ENCODE results near the gene MAN1C1. TPM values are rescaled to one million over a fixed set of nuclear protein-coding genes. Genes with fewer than 3 reads are reported as not detected.

The MAN1C1 gene
- total and polyA plus RNA-seq, 5 donors from 2014 or later = 3.1 to 15.1 (median 3.5) TPM

DNA sequence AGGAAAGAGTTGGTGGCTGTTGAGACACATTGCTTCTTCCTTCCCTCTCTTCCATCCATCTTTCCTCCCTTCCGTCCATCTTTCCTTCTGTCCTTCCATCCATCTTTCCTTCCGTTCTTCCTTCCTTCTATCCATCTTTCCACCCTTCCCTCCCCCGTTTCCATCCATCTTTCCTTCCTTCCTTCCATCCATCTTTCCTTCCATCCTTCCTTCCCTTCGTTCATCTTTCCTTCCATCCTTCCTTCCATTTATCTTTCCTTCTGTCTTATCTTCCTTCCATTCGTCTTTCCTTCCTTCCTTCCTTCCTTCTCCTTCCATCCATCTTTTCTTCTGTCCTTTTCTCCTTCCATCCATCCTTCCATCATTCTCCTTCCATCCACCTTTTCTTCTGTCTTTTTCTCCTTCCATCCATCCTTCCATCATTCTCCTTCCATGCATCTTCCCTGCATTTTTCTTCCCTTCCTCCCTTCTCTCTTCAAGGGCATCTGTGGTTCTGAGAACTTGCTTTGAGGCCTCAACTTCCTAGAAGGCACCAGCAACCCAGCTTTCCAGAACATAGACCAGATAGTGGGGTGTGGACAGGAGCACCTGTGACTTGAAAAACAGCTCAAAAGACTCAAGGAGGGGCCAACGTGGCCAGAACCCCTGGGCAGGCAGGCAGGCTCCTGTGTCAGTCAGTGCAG, 134.5 kb downstream of the MAN1C1 start:
- DNase-seq = peak in 1 of 3 donors; percentile 17
- no peaks in the 10 kb centered on the region for H3K9me3 ChIP-seq (ENCODE audit: control insufficient read depth in 2 of 2, low read length in 2 of 2)
- H3K4me1 Mint-ChIP-seq = peaks cover 4 to 39% (median 6%) of the 10 kb centered on the region in 4 donors
- H3K27me3 Mint-ChIP-seq = no peaks in the 10 kb centered on the region
- peak overlapping the region in 2 of 3 donors; percentile 2 to 16 for H3K27ac Mint-ChIP-seq
- H3K4me1 ChIP-seq (ENCODE audit: control insufficient read depth, insufficient read depth, low read length, poor library complexity, severe bottlenecking) = peaks cover 15% of the 10 kb centered on the region
- H3K27ac ChIP-seq (ENCODE audit: insufficient read depth, low read length, poor library complexity, severe bottlenecking) = no peak overlapping the region
- no peak overlapping the region for H3K4me3 ChIP-seq (ENCODE audit: low read depth, low read length)
- no peak for ATAC-seq (ENCODE audit: low read depth in 2 of 2)
- H3K36me3 Mint-ChIP-seq = peaks cover 14% of the 10 kb centered on the region
- no peak overlapping the region for H3K4me3 Mint-ChIP-seq
- H3K9me3 Mint-ChIP-seq = no peaks in the 10 kb centered on the region
- H3K36me3 ChIP-seq (ENCODE audit: control insufficient read depth, insufficient read depth, low read length) = no peaks in the 10 kb centered on the region
- no peaks in the 10 kb centered on the region for H3K27me3 ChIP-seq (ENCODE audit: control insufficient read depth, insufficient read depth, low read length)

DNA sequence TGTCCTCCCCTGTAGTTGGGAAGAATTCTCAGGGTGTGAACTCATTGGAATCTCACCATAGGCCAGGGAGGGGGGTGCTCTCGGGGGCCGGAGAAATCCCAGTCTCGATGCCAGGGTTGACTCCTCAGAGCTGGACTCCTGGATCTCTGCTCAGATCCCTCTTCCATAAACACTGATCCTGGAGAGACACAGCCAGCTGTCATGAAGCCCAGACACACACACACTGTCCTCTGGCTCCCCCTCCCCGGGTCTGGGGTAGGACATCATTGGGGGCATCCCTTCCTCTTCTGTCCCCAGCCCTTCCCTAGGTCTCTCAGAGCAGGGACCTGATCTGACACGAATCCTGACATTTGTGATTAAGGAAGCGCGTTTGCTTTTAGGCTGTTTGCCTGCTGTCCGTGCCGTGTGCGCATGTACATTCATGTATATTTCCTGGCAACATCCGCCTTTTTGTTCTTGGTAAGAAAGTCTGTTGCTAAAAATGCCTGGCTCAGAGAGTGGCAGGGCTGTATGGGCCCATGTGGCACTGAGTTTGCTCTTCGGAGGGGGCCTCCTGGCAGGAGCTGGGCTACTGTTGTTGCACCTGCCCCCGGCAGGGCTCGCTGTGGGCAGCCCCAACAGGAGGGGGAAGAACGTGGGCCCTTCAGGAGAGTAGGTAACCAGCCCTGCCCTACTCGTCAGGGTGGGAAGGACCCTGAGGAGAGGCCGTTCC, 138.0 kb downstream of the MAN1C1 start:
- H3K4me3 Mint-ChIP-seq = peak overlapping the region in 2 of 4 donors; percentile 53 to 80
- peaks cover 10% of the 10 kb centered on the region for H3K36me3 Mint-ChIP-seq
- Histone ChIP-seq H3K4me1 (ENCODE audit: control insufficient read depth, insufficient read depth, low read length, poor library complexity, severe bottlenecking) (peaks cover 18% of the 10 kb centered on the region), H3K9me3 (ENCODE audit: control insufficient read depth in 2 of 2, low read length in 2 of 2) (no peaks in the 10 kb centered on the region), H3K27ac (ENCODE audit: insufficient read depth, low read length, poor library complexity, severe bottlenecking) (no peak overlapping the region), H3K4me3 (ENCODE audit: low read depth, low read length) (no peak overlapping the region), H3K36me3 (ENCODE audit: control insufficient read depth, insufficient read depth, low read length) (no peaks in the 10 kb centered on the region), H3K27me3 (ENCODE audit: control insufficient read depth, insufficient read depth, low read length) (no peaks in the 10 kb centered on the region)
- peak overlapping the region; percentile 88 to 97 (median 91) for H3K27ac Mint-ChIP-seq
- peak in 2 of 3 donors; percentile 27 to 47 for DNase-seq
- H3K27me3 Mint-ChIP-seq = no peaks in the 10 kb centered on the region
- H3K4me1 Mint-ChIP-seq = peaks cover 5 to 42% (median 8%) of the 10 kb centered on the region in 4 donors
- ATAC-seq (ENCODE audit: low read depth in 2 of 2) = peak; percentile 51 to 56
- no peaks in the 10 kb centered on the region for H3K9me3 Mint-ChIP-seq

DNA sequence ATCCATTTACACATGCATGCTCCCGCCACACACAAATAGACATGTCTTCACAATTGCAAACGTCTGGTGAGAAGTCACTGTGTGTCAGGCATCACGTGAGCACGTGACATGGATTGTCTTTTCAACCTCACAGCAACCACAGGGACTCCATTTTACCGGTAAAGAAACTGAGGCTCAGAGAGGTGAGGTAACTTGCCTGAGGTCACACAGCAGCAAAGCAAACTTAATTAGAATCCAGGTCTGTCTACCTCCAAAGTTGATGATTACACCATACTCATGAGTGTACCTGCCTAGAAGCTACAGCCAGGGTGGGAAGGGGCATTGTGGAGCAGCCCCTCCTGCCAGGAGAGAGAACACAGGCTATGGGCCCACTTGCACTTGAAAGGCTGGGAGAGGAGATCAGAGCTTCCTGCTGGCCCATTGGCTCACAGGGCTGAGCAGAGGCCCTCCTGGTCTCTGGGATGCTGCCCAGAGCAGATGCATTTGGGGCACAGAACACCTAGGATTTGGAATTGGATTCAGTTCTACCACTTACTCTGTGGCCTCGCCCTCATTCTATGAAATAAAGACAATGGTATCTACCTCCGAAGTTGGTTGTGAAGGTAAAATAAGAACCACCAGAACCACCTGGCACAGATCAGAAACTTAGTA, 139.0 kb downstream of the MAN1C1 start:
- H3K4me1 ChIP-seq (ENCODE audit: control insufficient read depth, insufficient read depth, low read length, poor library complexity, severe bottlenecking) = peaks cover 18% of the 10 kb centered on the region
- Mint-ChIP-seq H3K4me3 (no peak overlapping the region), H3K27me3 (no peaks in the 10 kb centered on the region), H3K27ac (peak overlapping the region in 2 of 3 donors; percentile 88 to 91), H3K9me3 (no peaks in the 10 kb centered on the region), H3K4me1 (peaks cover 5 to 42% (median 8%) of the 10 kb centered on the region in 4 donors), H3K36me3 (peaks cover 10% of the 10 kb centered on the region)
- H3K4me3 ChIP-seq (ENCODE audit: low read depth, low read length) = no peak overlapping the region
- no peak for ATAC-seq (ENCODE audit: low read depth in 2 of 2)
- H3K9me3 ChIP-seq (ENCODE audit: control insufficient read depth in 2 of 2, low read length in 2 of 2) = no peaks in the 10 kb centered on the region
- H3K27ac ChIP-seq (ENCODE audit: insufficient read depth, low read length, poor library complexity, severe bottlenecking) = no peak overlapping the region
- no peaks in the 10 kb centered on the region for H3K36me3 ChIP-seq (ENCODE audit: control insufficient read depth, insufficient read depth, low read length)
- DNase-seq = no peak
- H3K27me3 ChIP-seq (ENCODE audit: control insufficient read depth, insufficient read depth, low read length) = no peaks in the 10 kb centered on the region

DNA sequence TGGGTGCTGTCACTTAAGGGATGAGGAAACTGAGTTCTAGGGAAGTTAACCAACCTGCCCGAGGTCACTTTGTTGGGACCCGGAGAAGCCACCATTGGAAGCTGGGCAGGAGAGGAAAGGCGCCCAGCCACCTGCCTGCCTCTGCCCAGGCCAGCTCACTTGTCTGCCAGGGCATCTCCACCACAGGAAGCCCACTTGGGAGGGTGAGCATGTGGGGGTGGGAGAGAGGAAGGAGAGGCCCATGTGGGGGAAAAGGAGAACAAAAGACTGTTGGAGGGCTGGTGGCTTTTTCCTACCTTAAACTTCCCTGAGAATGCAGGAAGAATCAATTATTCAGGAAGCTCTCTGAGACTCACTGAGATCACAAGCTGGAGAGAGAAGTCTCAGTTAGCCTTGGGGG, 139.6 kb downstream of the MAN1C1 start:
- ATAC-seq (ENCODE audit: low read depth in 2 of 2) = no peak
- Histone ChIP-seq H3K4me1 (ENCODE audit: control insufficient read depth, insufficient read depth, low read length, poor library complexity, severe bottlenecking) (peaks cover 18% of the 10 kb centered on the region), H3K27ac (ENCODE audit: insufficient read depth, low read length, poor library complexity, severe bottlenecking) (no peak overlapping the region), H3K36me3 (ENCODE audit: control insufficient read depth, insufficient read depth, low read length) (no peaks in the 10 kb centered on the region), H3K9me3 (ENCODE audit: control insufficient read depth in 2 of 2, low read length in 2 of 2) (no peaks in the 10 kb centered on the region), H3K27me3 (ENCODE audit: control insufficient read depth, insufficient read depth, low read length) (no peaks in the 10 kb centered on the region), H3K4me3 (ENCODE audit: low read depth, low read length) (no peak overlapping the region)
- Mint-ChIP-seq H3K4me1 (peaks cover 5 to 38% (median 8%) of the 10 kb centered on the region in 4 donors), H3K4me3 (peak overlapping the region in 1 of 4 donors; percentile 14), H3K36me3 (peaks cover 5% of the 10 kb centered on the region), H3K27ac (peak overlapping the region in 2 of 3 donors; percentile 88 to 91), H3K27me3 (peaks cover 4% of the 10 kb centered on the region), H3K9me3 (no peaks in the 10 kb centered on the region)
- DNase-seq = no peak

DNA sequence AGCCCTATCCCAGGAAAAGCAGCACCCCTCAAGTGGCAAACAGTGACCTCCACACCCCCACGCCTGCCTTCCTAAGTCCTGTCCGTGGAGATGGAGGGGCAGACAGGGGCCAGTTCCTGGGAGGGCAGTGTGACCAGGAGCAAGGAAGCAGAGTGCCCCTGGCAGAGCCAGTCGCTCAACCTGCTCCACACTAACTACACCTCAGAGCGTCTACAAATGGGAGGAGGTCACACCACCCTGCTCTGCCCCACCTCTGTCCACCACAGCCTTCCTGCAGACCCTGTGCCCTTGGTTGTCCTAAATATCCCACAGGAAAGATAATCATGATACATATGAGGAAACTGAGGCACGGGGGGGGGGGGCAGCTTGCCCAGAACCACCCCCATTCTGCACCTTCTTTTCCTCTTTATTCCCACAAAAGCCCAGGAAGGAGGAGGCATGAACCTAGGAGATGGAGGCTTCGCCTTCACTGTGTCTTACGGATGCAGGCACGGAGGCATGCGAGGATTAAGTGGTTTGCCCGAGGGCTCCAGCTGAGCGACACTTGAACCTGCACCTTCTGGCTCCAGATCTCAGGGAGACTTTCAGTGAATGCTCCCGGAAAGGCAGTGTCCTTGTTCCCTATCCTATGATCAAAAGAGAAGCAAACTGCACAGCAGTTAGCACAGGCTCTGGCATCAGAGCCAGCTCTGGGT, 140.7 kb downstream of the MAN1C1 start:
- Histone ChIP-seq H3K27ac (ENCODE audit: insufficient read depth, low read length, poor library complexity, severe bottlenecking) (no peak overlapping the region), H3K27me3 (ENCODE audit: control insufficient read depth, insufficient read depth, low read length) (no peaks in the 10 kb centered on the region), H3K4me3 (ENCODE audit: low read depth, low read length) (no peak overlapping the region), H3K36me3 (ENCODE audit: control insufficient read depth, insufficient read depth, low read length) (no peaks in the 10 kb centered on the region), H3K4me1 (ENCODE audit: control insufficient read depth, insufficient read depth, low read length, poor library complexity, severe bottlenecking) (peaks cover 18% of the 10 kb centered on the region), H3K9me3 (ENCODE audit: control insufficient read depth in 2 of 2, low read length in 2 of 2) (no peaks in the 10 kb centered on the region)
- Mint-ChIP-seq H3K36me3 (peaks cover 4% of the 10 kb centered on the region), H3K27me3 (peaks cover 4% of the 10 kb centered on the region), H3K9me3 (no peaks in the 10 kb centered on the region), H3K4me3 (no peak overlapping the region), H3K27ac (peak overlapping the region in 2 of 3 donors; percentile 62 to 88), H3K4me1 (peaks cover 5 to 33% (median 8%) of the 10 kb centered on the region in 4 donors)
- DNase-seq = no peak
- ATAC-seq (ENCODE audit: low read depth in 2 of 2) = no peak

DNA sequence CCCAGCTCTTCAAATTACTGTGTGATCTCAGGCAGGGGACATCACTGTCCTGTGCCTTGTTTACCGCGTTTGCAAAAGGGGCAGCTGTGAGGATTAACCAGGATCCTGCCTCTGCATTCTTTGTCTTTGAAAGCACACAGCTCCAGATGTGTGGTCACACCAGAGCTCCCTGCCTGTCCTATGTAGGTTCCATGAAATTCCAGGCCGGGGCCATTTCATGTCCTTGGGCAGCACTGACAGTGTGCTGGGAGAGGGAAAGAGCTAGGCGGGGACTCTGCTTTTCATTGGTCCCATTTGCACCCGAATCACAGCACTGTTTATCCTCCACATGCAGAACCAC, 141.2 kb downstream of the MAN1C1 start:
- no peaks in the 10 kb centered on the region for H3K9me3 ChIP-seq (ENCODE audit: control insufficient read depth in 2 of 2, low read length in 2 of 2)
- DNase-seq (no peak), ATAC-seq (ENCODE audit: low read depth in 2 of 2) (no peak)
- H3K27ac ChIP-seq (ENCODE audit: insufficient read depth, low read length, poor library complexity, severe bottlenecking) = no peak overlapping the region
- H3K27ac Mint-ChIP-seq = peak overlapping the region in 1 of 3 donors; percentile 62
- no peak overlapping the region for H3K4me3 Mint-ChIP-seq
- no peaks in the 10 kb centered on the region for H3K27me3 ChIP-seq (ENCODE audit: control insufficient read depth, insufficient read depth, low read length)
- no peaks in the 10 kb centered on the region for H3K9me3 Mint-ChIP-seq
- no peak overlapping the region for H3K4me3 ChIP-seq (ENCODE audit: low read depth, low read length)
- H3K4me1 ChIP-seq (ENCODE audit: control insufficient read depth, insufficient read depth, low read length, poor library complexity, severe bottlenecking) = peaks cover 18% of the 10 kb centered on the region
- peaks cover 4% of the 10 kb centered on the region for H3K36me3 Mint-ChIP-seq
- H3K27me3 Mint-ChIP-seq = peaks cover 4% of the 10 kb centered on the region
- H3K4me1 Mint-ChIP-seq = peaks cover 5 to 33% (median 8%) of the 10 kb centered on the region in 4 donors
- no peaks in the 10 kb centered on the region for H3K36me3 ChIP-seq (ENCODE audit: control insufficient read depth, insufficient read depth, low read length)

DNA sequence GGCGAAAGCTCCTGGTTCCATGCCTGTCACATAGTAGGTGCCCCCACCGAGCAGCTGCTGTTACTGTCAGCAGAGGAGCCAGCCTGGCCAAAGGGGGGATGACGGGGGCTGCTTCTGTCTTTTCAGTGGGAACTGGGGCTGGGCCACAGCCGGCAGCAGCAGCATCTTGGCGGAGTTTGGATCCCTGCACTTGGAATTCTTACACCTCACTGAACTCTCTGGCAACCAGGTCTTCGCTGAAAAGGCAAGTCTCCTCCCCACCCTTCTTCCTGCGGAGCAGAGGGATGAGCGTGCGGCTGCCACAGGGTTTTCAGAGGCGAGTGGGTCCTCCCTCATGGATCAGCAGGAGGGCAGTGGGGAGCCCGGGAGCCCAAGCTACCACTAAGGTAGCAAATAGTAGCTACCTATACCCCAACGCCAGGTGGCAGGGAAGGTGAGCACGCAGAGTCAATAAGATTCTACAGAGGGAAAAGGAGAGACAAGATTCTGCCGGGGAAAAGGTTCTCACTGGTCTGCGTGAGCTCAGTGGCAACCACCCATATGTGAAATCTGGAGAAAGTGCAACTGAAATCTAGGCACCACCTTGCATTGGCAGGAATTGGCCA, 142.0 kb downstream of the MAN1C1 start:
- H3K27me3 ChIP-seq (ENCODE audit: control insufficient read depth, insufficient read depth, low read length) = no peaks in the 10 kb centered on the region
- H3K27me3 Mint-ChIP-seq = peaks cover 4% of the 10 kb centered on the region
- H3K4me3 Mint-ChIP-seq = no peak overlapping the region
- H3K9me3 Mint-ChIP-seq = no peaks in the 10 kb centered on the region
- no peaks in the 10 kb centered on the region for H3K36me3 ChIP-seq (ENCODE audit: control insufficient read depth, insufficient read depth, low read length)
- ATAC-seq (ENCODE audit: low read depth in 2 of 2) = no peak
- H3K27ac Mint-ChIP-seq = no peak overlapping the region
- no peak overlapping the region for H3K27ac ChIP-seq (ENCODE audit: insufficient read depth, low read length, poor library complexity, severe bottlenecking)
- peaks cover 5 to 29% (median 7%) of the 10 kb centered on the region in 4 donors for H3K4me1 Mint-ChIP-seq
- peaks cover 18% of the 10 kb centered on the region for H3K4me1 ChIP-seq (ENCODE audit: control insufficient read depth, insufficient read depth, low read length, poor library complexity, severe bottlenecking)
- H3K4me3 ChIP-seq (ENCODE audit: low read depth, low read length) = no peak overlapping the region
- peaks cover 4% of the 10 kb centered on the region for H3K36me3 Mint-ChIP-seq
- no peaks in the 10 kb centered on the region for H3K9me3 ChIP-seq (ENCODE audit: control insufficient read depth in 2 of 2, low read length in 2 of 2)
- no peak for DNase-seq

All from CD4-positive, CD25-positive, alpha-beta regulatory T cell (primary cell).